ENCODE results near the gene VSTM2B. TPM values are rescaled to one million over a fixed set of nuclear protein-coding genes. Genes with fewer than 3 reads are reported as not detected.

Gene VSTM2B
- total RNA-seq, 1 experiment from 2014 or later = not detected

DNA sequence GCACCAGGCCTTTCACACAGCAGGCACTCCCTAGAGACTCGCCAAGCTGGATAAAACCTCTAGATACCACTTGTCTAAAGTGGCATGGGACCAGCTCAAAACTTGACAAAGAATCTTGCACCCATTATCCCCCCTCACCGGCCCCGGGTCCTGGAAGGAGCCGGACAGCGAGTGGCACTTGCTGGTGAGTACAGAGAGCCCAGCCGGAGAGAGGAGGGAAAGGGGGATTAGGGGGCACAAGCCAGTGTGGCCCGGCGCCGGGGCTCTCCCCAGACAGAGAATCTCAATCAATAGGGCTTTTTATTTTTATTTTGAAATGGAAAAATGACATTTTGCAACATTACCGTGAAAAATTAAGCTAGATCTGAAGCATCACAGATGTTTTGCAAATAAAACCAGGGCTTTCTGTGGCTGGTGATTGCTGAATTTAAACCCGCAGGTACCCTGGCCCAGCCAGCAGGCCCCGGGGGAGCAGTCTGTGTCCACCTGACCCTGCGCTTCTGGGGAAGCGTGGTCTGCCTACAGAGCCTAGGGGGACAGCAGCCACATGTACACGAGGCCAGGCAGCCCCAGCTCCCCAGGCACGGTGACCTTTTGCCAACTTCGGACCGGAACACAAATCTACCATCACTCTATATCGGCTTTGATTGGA lies 10.0 kb upstream of the VSTM2B start:
- no peaks in the 10 kb centered on the region for H4K20me1 ChIP-seq (ENCODE audit: insufficient read depth, low read depth, low read length)
- H2AFZ ChIP-seq (ENCODE audit: low read length) = no peak overlapping the region
- no peaks in the 10 kb centered on the region for H3K4me1 ChIP-seq (ENCODE audit: low read length)
- no peaks in the 10 kb centered on the region for H3K36me3 ChIP-seq (ENCODE audit: insufficient read depth, low read length)
- no peak overlapping the region for H3K4me2 ChIP-seq (ENCODE audit: low read depth, low read length, poor library complexity, severe bottlenecking)
- H3K27me3 ChIP-seq (ENCODE audit: low read length) = no peaks in the 10 kb centered on the region
- no peak for DNase-seq
- no peaks in the 10 kb centered on the region for H3K9me3 ChIP-seq (ENCODE audit: low read length)
- H3K27ac ChIP-seq (ENCODE audit: low read length) = no peak overlapping the region
- H3K9ac ChIP-seq (ENCODE audit: low read length) = no peak overlapping the region
- H3K79me2 ChIP-seq (ENCODE audit: low read length) = no peaks in the 10 kb centered on the region
- no peaks in the 10 kb centered on the region for H3K9me2 ChIP-seq (replicated peaks; ENCODE audit: insufficient read depth, low read length)
- no peak overlapping the region for H3K4me3 ChIP-seq (ENCODE audit: low read length)

GRCh38 chr19:29516358-29516725 lies 9.5 kb upstream of the VSTM2B start:
- Histone ChIP-seq H3K27ac (ENCODE audit: low read length) (no peak overlapping the region), H3K4me3 (ENCODE audit: low read length) (no peak overlapping the region), H3K9me3 (ENCODE audit: low read length) (no peaks in the 10 kb centered on the region), H3K79me2 (ENCODE audit: low read length) (no peaks in the 10 kb centered on the region), H4K20me1 (ENCODE audit: insufficient read depth, low read depth, low read length) (no peaks in the 10 kb centered on the region), H3K9me2 (replicated peaks; ENCODE audit: insufficient read depth, low read length) (no peaks in the 10 kb centered on the region), H3K9ac (ENCODE audit: low read length) (no peak overlapping the region), H3K36me3 (ENCODE audit: insufficient read depth, low read length) (no peaks in the 10 kb centered on the region), H3K4me1 (ENCODE audit: low read length) (no peaks in the 10 kb centered on the region), H3K27me3 (ENCODE audit: low read length) (no peaks in the 10 kb centered on the region), H3K4me2 (ENCODE audit: low read depth, low read length, poor library complexity, severe bottlenecking) (no peak overlapping the region), H2AFZ (ENCODE audit: low read length) (no peak overlapping the region)
- no peak for DNase-seq

GRCh38 chr19:29516821-29517395 lies 8.9 kb upstream of the VSTM2B start:
- Histone ChIP-seq H3K9ac (ENCODE audit: low read length) (no peak overlapping the region), H3K9me2 (replicated peaks; ENCODE audit: insufficient read depth, low read length) (no peaks in the 10 kb centered on the region), H4K20me1 (ENCODE audit: insufficient read depth, low read depth, low read length) (no peaks in the 10 kb centered on the region), H3K9me3 (ENCODE audit: low read length) (no peaks in the 10 kb centered on the region), H3K4me1 (ENCODE audit: low read length) (no peaks in the 10 kb centered on the region), H3K4me3 (ENCODE audit: low read length) (no peak overlapping the region), H2AFZ (ENCODE audit: low read length) (no peak overlapping the region), H3K27me3 (ENCODE audit: low read length) (no peaks in the 10 kb centered on the region), H3K4me2 (ENCODE audit: low read depth, low read length, poor library complexity, severe bottlenecking) (no peak overlapping the region), H3K36me3 (ENCODE audit: insufficient read depth, low read length) (no peaks in the 10 kb centered on the region), H3K27ac (ENCODE audit: low read length) (no peak overlapping the region), H3K79me2 (ENCODE audit: low read length) (no peaks in the 10 kb centered on the region)
- no peak for DNase-seq

DNA sequence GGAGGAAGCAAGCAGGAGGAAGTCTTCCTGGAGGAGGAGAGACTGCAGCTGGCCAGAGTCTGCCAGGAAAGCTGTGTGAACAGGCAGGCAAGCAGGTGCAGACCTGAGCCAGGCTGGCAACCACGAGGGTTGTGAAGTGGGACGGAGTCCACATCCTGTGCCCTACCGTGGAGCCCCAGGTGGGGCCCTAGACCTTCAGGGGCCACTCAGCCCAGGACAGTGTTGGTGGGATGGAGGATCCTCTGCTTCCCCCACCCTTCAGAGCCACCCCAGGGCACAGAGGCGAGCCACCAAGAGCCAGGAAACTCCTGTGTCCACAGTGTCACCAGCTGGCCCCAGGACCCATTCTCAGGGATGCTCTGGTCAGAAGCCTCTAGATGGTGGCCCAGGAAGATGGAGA lies 8.4 kb upstream of the VSTM2B start:
- no peak for DNase-seq
- H3K9me2 ChIP-seq (replicated peaks; ENCODE audit: insufficient read depth, low read length) = no peaks in the 10 kb centered on the region
- no peaks in the 10 kb centered on the region for H3K27me3 ChIP-seq (ENCODE audit: low read length)
- H2AFZ ChIP-seq (ENCODE audit: low read length) = no peak overlapping the region
- H3K9me3 ChIP-seq (ENCODE audit: low read length) = no peaks in the 10 kb centered on the region
- no peak overlapping the region for H3K4me3 ChIP-seq (ENCODE audit: low read length)
- H3K27ac ChIP-seq (ENCODE audit: low read length) = no peak overlapping the region
- H3K9ac ChIP-seq (ENCODE audit: low read length) = no peak overlapping the region
- no peaks in the 10 kb centered on the region for H3K36me3 ChIP-seq (ENCODE audit: insufficient read depth, low read length)
- H4K20me1 ChIP-seq (ENCODE audit: insufficient read depth, low read depth, low read length) = no peaks in the 10 kb centered on the region
- no peaks in the 10 kb centered on the region for H3K4me1 ChIP-seq (ENCODE audit: low read length)
- no peaks in the 10 kb centered on the region for H3K79me2 ChIP-seq (ENCODE audit: low read length)
- H3K4me2 ChIP-seq (ENCODE audit: low read depth, low read length, poor library complexity, severe bottlenecking) = no peak overlapping the region

GRCh38 chr19:29517946-29518345 lies 7.8 kb upstream of the VSTM2B start:
- Histone ChIP-seq H3K27ac (ENCODE audit: low read length) (no peak overlapping the region), H3K4me3 (ENCODE audit: low read length) (no peak overlapping the region), H3K9me2 (replicated peaks; ENCODE audit: insufficient read depth, low read length) (no peaks in the 10 kb centered on the region), H3K9me3 (ENCODE audit: low read length) (no peaks in the 10 kb centered on the region), H2AFZ (ENCODE audit: low read length) (no peak overlapping the region), H3K9ac (ENCODE audit: low read length) (no peak overlapping the region), H3K4me1 (ENCODE audit: low read length) (no peaks in the 10 kb centered on the region), H3K79me2 (ENCODE audit: low read length) (no peaks in the 10 kb centered on the region), H3K27me3 (ENCODE audit: low read length) (no peaks in the 10 kb centered on the region), H4K20me1 (ENCODE audit: insufficient read depth, low read depth, low read length) (no peaks in the 10 kb centered on the region), H3K4me2 (ENCODE audit: low read depth, low read length, poor library complexity, severe bottlenecking) (no peak overlapping the region), H3K36me3 (ENCODE audit: insufficient read depth, low read length) (no peaks in the 10 kb centered on the region)
- DNase-seq = no peak

GRCh38 chr19:29519146-29519545 lies 6.6 kb upstream of the VSTM2B start:
- DNase-seq = no peak
- Histone ChIP-seq H3K27me3 (ENCODE audit: low read length) (no peaks in the 10 kb centered on the region), H3K79me2 (ENCODE audit: low read length) (no peaks in the 10 kb centered on the region)

DNA sequence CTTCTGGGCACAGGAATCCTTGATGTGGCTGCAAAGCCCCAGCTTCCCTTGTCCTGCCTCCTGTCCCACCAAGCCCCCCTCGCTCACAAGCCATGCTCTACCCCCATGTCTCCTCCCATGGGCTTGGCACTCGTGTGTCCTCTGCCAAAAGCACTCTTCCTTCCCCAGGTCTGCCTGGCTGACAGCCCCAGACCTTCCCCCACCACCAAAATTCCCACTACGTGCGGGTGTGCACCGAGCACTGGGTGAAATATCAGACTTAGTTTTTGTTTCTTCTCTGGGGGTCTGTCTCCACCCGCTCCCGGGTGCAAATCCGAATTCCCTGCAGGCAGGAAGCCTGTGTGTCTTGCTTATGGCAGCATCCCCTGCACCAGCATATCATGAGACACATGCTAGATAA lies 5.9 kb upstream of the VSTM2B start:
- H3K4me2 ChIP-seq (ENCODE audit: low read depth, low read length, poor library complexity, severe bottlenecking) = no peak overlapping the region
- no peak for DNase-seq
- H3K9me2 ChIP-seq (replicated peaks; ENCODE audit: insufficient read depth, low read length) = no peaks in the 10 kb centered on the region
- H2AFZ ChIP-seq (ENCODE audit: low read length) = no peak overlapping the region
- no peaks in the 10 kb centered on the region for H3K9me3 ChIP-seq (ENCODE audit: low read length)
- H3K79me2 ChIP-seq (ENCODE audit: low read length) = no peaks in the 10 kb centered on the region
- H3K4me1 ChIP-seq (ENCODE audit: low read length) = no peaks in the 10 kb centered on the region
- no peaks in the 10 kb centered on the region for H4K20me1 ChIP-seq (ENCODE audit: insufficient read depth, low read depth, low read length)
- no peak overlapping the region for H3K9ac ChIP-seq (ENCODE audit: low read length)
- H3K27ac ChIP-seq (ENCODE audit: low read length) = no peak overlapping the region
- H3K4me3 ChIP-seq (ENCODE audit: low read length) = no peak overlapping the region
- no peaks in the 10 kb centered on the region for H3K27me3 ChIP-seq (ENCODE audit: low read length)
- no peaks in the 10 kb centered on the region for H3K36me3 ChIP-seq (ENCODE audit: insufficient read depth, low read length)

More at GRCh38 chr19:29519146-29519545, 6.6 kb upstream of the VSTM2B start:
- no peak overlapping the region for H3K4me2 ChIP-seq (ENCODE audit: low read depth, low read length, poor library complexity, severe bottlenecking)
- no peaks in the 10 kb centered on the region for H3K9me2 ChIP-seq (replicated peaks; ENCODE audit: insufficient read depth, low read length)
- no peaks in the 10 kb centered on the region for H3K9me3 ChIP-seq (ENCODE audit: low read length)
- H3K9ac ChIP-seq (ENCODE audit: low read length) = no peak overlapping the region
- no peak overlapping the region for H3K4me3 ChIP-seq (ENCODE audit: low read length)
- H4K20me1 ChIP-seq (ENCODE audit: insufficient read depth, low read depth, low read length) = no peaks in the 10 kb centered on the region
- H3K27ac ChIP-seq (ENCODE audit: low read length) = no peak overlapping the region
- H3K4me1 ChIP-seq (ENCODE audit: low read length) = no peaks in the 10 kb centered on the region
- H2AFZ ChIP-seq (ENCODE audit: low read length) = no peak overlapping the region
- no peaks in the 10 kb centered on the region for H3K36me3 ChIP-seq (ENCODE audit: insufficient read depth, low read length)

- H3K4me2 ChIP-seq (ENCODE audit: low read depth, low read length, poor library complexity, severe bottlenecking) = no peak overlapping the region
Measured at GRCh38 chr19:29520390-29520789, 5.4 kb upstream of the VSTM2B start.

More at GRCh38 chr19:29520390-29520789, 5.4 kb upstream of the VSTM2B start:
- no peaks in the 10 kb centered on the region for H3K27me3 ChIP-seq (ENCODE audit: low read length)
- no peak overlapping the region for H3K4me3 ChIP-seq (ENCODE audit: low read length)
- no peaks in the 10 kb centered on the region for H3K36me3 ChIP-seq (ENCODE audit: insufficient read depth, low read length)
- no peaks in the 10 kb centered on the region for H3K79me2 ChIP-seq (ENCODE audit: low read length)
- DNase-seq = no peak
- no peak overlapping the region for H3K27ac ChIP-seq (ENCODE audit: low read length)
- no peaks in the 10 kb centered on the region for H4K20me1 ChIP-seq (ENCODE audit: insufficient read depth, low read depth, low read length)
- no peak overlapping the region for H3K9ac ChIP-seq (ENCODE audit: low read length)
- no peaks in the 10 kb centered on the region for H3K9me2 ChIP-seq (replicated peaks; ENCODE audit: insufficient read depth, low read length)
- no peaks in the 10 kb centered on the region for H3K9me3 ChIP-seq (ENCODE audit: low read length)
- H3K4me1 ChIP-seq (ENCODE audit: low read length) = no peaks in the 10 kb centered on the region
- no peak overlapping the region for H2AFZ ChIP-seq (ENCODE audit: low read length)

Data from Karpas-422 (cell line).